ENCODE measurements around the gene F9.
"Not testable (repeated sequence)": the region's sequence is repeated elsewhere in the genome, so short reads cannot be mapped to it uniquely, and the experiment has no call there.

Gene F9

GRCh38 chrX:139530550-139530949, at the start of gene F9:
TSS of gene F9 (plus strand) at chrX:139530739. CDS start at chrX:139530765, 26 bp downstream.
- DNase-seq: no peak

GRCh38 chrX:139483699-139484098, 46.8 kb upstream of the F9 start:
- DNase-seq: no peak

- no peak for DNase-seq
Measured at GRCh38 chrX:139484591-139484990, 45.9 kb upstream of the F9 start.

GRCh38 chrX:139495324-139495723, 35.2 kb upstream of the F9 start:
- no peak for DNase-seq

GRCh38 chrX:139506333-139506732, 24.2 kb upstream of the F9 start:
- DNase-seq: peak; percentile 80

GRCh38 chrX:139508099-139508498, 22.4 kb upstream of the F9 start:
- no peak for DNase-seq

- DNase-seq: peak; percentile 24
Measured at GRCh38 chrX:139518475-139518874, 12.1 kb upstream of the F9 start.

GRCh38 chrX:139528829-139529228, 1.7 kb upstream of the F9 start:
- DNase-seq: not testable (repeated sequence)

GRCh38 chrX:139532834-139533233, 2.3 kb downstream of the F9 start:
- no peak for DNase-seq

GRCh38 chrX:139533444-139533843, 2.9 kb downstream of the F9 start:
- DNase-seq: no peak

GRCh38 chrX:139538907-139539790, 8.6 kb downstream of the F9 start:
- DNase-seq: no peak

GRCh38 chrX:139542652-139543051, 12.1 kb downstream of the F9 start:
- DNase-seq: no peak

- no peak for DNase-seq
Measured at GRCh38 chrX:139543920-139544319, 13.4 kb downstream of the F9 start.

GRCh38 chrX:139544591-139544990, 14.1 kb downstream of the F9 start:
- DNase-seq: no peak

- peak; percentile 64 for DNase-seq
Measured at GRCh38 chrX:139554376-139554775, 23.8 kb downstream of the F9 start.

- no peak for DNase-seq
Measured at GRCh38 chrX:139554991-139555675, 24.6 kb downstream of the F9 start.

- peak; percentile 36 for DNase-seq
Measured at GRCh38 chrX:139559383-139560042, 29.0 kb downstream of the F9 start.

GRCh38 chrX:139560221-139560620, 29.7 kb downstream of the F9 start:
- DNase-seq: no peak

- no peak for DNase-seq
Measured at GRCh38 chrX:139563251-139563650, 32.7 kb downstream of the F9 start.

- no peak for DNase-seq
Measured at GRCh38 chrX:139566981-139567380, 36.4 kb downstream of the F9 start.

GRCh38 chrX:139581068-139581467, 50.5 kb downstream of the F9 start:
- no peak for DNase-seq

GRCh38 chrX:139585613-139586012, 55.1 kb downstream of the F9 start:
- DNase-seq: no peak

GRCh38 chrX:139596068-139596467, 65.5 kb downstream of the F9 start:
- DNase-seq: no peak

GRCh38 chrX:139600105-139600504, 69.6 kb downstream of the F9 start:
- no peak for DNase-seq

All from MV-4-11 (cell line).